Measurements from ENCODE around the gene TRPM8. TPM values are rescaled to one million over a fixed set of nuclear protein-coding genes. Genes with fewer than 3 reads are reported as not detected.

Gene TRPM8
- total and polyA plus RNA-seq, 2 experiments from 2014 or later: 0.16 to 0.33 TPM

DNA sequence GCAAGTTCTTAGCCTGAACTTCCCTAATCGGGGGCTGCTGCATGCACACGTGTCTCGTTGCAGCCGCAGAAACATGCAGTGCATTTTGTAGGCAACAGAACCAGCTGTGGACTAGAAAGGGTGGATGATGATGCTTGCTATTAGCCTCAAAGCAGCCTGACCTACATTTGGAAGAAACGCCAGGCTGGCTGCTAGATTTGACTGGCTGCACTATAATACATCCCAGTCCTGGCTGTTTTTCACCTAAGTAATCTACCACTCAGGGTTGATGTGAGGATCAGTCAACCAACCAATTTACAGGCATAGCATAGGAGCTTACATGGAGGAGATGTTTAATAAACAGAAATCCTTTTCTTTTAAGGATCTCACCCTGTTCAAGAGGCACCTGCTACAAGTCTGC lies 77.0 kb downstream of the TRPM8 start:
- no peaks in the 10 kb centered on the region for H4K20me1 ChIP-seq (ENCODE audit: insufficient read depth, poor library complexity, severe bottlenecking)
- no peaks in the 10 kb centered on the region for H3K4me1 ChIP-seq (ENCODE audit: insufficient read depth)
- H3K79me2 ChIP-seq: no peaks in the 10 kb centered on the region
- H3K4me3 ChIP-seq: no peak overlapping the region
- TF ChIP-seq EZH2phosphoT487 (IDR thresholded peaks at IDR 0.05; ENCODE audit: low read depth, severe bottlenecking, unreplicated experiment): no peak
- no peak for TF ChIP-seq EZH2 (IDR thresholded peaks at IDR 0.05; ENCODE audit: borderline replicate concordance)
- TF ChIP-seq, protein P1, sequence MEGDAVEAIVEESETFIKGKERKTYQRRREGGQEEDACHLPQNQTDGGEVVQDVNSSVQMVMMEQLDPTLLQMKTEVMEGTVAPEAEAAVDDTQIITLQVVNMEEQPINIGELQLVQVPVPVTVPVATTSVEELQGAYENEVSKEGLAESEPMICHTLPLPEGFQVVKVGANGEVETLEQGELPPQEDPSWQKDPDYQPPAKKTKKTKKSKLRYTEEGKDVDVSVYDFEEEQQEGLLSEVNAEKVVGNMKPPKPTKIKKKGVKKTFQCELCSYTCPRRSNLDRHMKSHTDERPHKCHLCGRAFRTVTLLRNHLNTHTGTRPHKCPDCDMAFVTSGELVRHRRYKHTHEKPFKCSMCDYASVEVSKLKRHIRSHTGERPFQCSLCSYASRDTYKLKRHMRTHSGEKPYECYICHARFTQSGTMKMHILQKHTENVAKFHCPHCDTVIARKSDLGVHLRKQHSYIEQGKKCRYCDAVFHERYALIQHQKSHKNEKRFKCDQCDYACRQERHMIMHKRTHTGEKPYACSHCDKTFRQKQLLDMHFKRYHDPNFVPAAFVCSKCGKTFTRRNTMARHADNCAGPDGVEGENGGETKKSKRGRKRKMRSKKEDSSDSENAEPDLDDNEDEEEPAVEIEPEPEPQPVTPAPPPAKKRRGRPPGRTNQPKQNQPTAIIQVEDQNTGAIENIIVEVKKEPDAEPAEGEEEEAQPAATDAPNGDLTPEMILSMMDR (IDR thresholded peaks at IDR 0.05; ENCODE audit: poor library complexity): no peak
- no peaks in the 10 kb centered on the region for H3K27me3 ChIP-seq
- DNase-seq (ENCODE audit: low spot score): no peak
- WGBS (ENCODE audit: low lambda C conversion rate, missing lambda C conversion rate): 90% methylated on average over 5 of the region's 5 CpGs
- H3K9me3 ChIP-seq (ENCODE audit: low read depth): no peaks in the 10 kb centered on the region
- no peak overlapping the region for H3K4me2 ChIP-seq
- no peak overlapping the region for H3K27ac ChIP-seq
- no peaks in the 10 kb centered on the region for H3K36me3 ChIP-seq (replicated peaks; ENCODE audit: insufficient read depth, low read depth)
- H2AFZ ChIP-seq: no peak overlapping the region
- no peaks in the 10 kb centered on the region for H3K9me2 ChIP-seq (replicated peaks; ENCODE audit: insufficient read depth)

DNA sequence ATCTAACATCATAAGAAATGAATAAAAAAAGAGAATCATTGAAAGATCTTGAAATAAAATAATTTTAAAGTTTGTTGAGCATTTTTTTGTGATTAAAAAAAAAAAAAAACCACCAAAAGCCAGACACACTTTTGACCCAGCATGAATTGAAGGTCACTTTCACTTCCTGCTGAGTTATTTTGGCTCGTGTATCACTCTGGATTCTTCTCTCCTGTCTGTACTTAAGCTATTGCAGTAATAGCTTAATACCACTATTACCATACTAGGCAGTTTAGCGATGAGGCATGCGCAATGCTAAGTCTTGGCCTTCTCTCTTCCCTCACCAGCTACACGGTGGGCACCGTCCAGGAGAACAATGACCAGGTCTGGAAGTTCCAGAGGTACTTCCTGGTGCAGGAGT lies 78.8 kb downstream of the TRPM8 start:
- TF ChIP-seq EZH2phosphoT487 (IDR thresholded peaks at IDR 0.05; ENCODE audit: low read depth, severe bottlenecking, unreplicated experiment) (no peak), EZH2 (IDR thresholded peaks at IDR 0.05; ENCODE audit: borderline replicate concordance) (no peak)
- TF ChIP-seq, protein P1 (IDR thresholded peaks at IDR 0.05; ENCODE audit: poor library complexity): no peak
- Histone ChIP-seq H3K9me3 (ENCODE audit: low read depth) (no peaks in the 10 kb centered on the region), H4K20me1 (ENCODE audit: insufficient read depth, poor library complexity, severe bottlenecking) (no peaks in the 10 kb centered on the region), H3K9me2 (replicated peaks; ENCODE audit: insufficient read depth) (no peaks in the 10 kb centered on the region), H3K27me3 (no peaks in the 10 kb centered on the region), H3K4me2 (no peak overlapping the region), H3K4me1 (ENCODE audit: insufficient read depth) (no peaks in the 10 kb centered on the region), H2AFZ (no peak overlapping the region), H3K4me3 (no peak overlapping the region), H3K79me2 (no peaks in the 10 kb centered on the region), H3K27ac (no peak overlapping the region), H3K36me3 (replicated peaks; ENCODE audit: insufficient read depth, low read depth) (no peaks in the 10 kb centered on the region)
- 92% methylated on average over 5 of the region's 5 CpGs for WGBS (ENCODE audit: low lambda C conversion rate, missing lambda C conversion rate)
- no peak for DNase-seq (ENCODE audit: low spot score)

GRCh38 chr2:233996461-233996860 lies 79.3 kb downstream of the TRPM8 start:
- H2AFZ ChIP-seq: no peak overlapping the region
- no peaks in the 10 kb centered on the region for H4K20me1 ChIP-seq (ENCODE audit: insufficient read depth, poor library complexity, severe bottlenecking)
- no peak overlapping the region for H3K27ac ChIP-seq
- WGBS (ENCODE audit: low lambda C conversion rate, missing lambda C conversion rate): 83% methylated on average over 5 of the region's 5 CpGs
- H3K79me2 ChIP-seq: no peaks in the 10 kb centered on the region
- TF ChIP-seq EZH2phosphoT487 (IDR thresholded peaks at IDR 0.05; ENCODE audit: low read depth, severe bottlenecking, unreplicated experiment): no peak
- TF ChIP-seq EZH2 (IDR thresholded peaks at IDR 0.05; ENCODE audit: borderline replicate concordance): no peak
- TF ChIP-seq, protein P1 (IDR thresholded peaks at IDR 0.05; ENCODE audit: poor library complexity): no peak
- H3K36me3 ChIP-seq (replicated peaks; ENCODE audit: insufficient read depth, low read depth): no peaks in the 10 kb centered on the region
- no peak for DNase-seq (ENCODE audit: low spot score)
- H3K4me3 ChIP-seq: no peak overlapping the region
- H3K9me2 ChIP-seq (replicated peaks; ENCODE audit: insufficient read depth): no peaks in the 10 kb centered on the region
- no peaks in the 10 kb centered on the region for H3K27me3 ChIP-seq
- no peaks in the 10 kb centered on the region for H3K9me3 ChIP-seq (ENCODE audit: low read depth)
- H3K4me1 ChIP-seq (ENCODE audit: insufficient read depth): no peaks in the 10 kb centered on the region
- H3K4me2 ChIP-seq: no peak overlapping the region

DNA sequence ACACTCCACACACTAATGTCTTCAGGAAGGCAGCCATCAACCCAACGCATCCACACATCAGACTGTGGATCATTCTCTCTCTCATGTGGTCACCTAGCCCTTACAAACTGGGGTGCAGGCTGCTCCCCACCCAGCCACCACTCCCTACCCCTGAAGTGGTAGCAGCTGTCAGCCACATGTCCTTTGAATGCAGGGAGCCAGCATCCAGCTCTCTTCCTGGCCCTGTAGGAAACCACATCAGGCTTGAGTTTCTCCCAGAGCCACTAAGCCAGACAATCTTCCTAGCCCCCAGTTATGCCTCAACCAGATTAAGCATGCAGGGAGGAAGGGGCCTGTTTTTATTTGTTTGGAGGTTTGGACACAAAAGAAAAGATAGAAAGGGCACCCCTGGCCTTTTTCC lies 80.5 kb downstream of the TRPM8 start:
- no peak for DNase-seq (ENCODE audit: low spot score)
- Histone ChIP-seq H4K20me1 (ENCODE audit: insufficient read depth, poor library complexity, severe bottlenecking) (no peaks in the 10 kb centered on the region), H3K4me3 (no peak overlapping the region), H2AFZ (no peak overlapping the region), H3K79me2 (no peaks in the 10 kb centered on the region), H3K4me2 (no peak overlapping the region), H3K4me1 (ENCODE audit: insufficient read depth) (no peaks in the 10 kb centered on the region), H3K9me3 (ENCODE audit: low read depth) (no peaks in the 10 kb centered on the region), H3K9me2 (replicated peaks; ENCODE audit: insufficient read depth) (no peaks in the 10 kb centered on the region), H3K27me3 (no peaks in the 10 kb centered on the region), H3K27ac (no peak overlapping the region), H3K36me3 (replicated peaks; ENCODE audit: insufficient read depth, low read depth) (no peaks in the 10 kb centered on the region)
- 94% methylated on average over 1 of the region's 1 CpG for WGBS (ENCODE audit: low lambda C conversion rate, missing lambda C conversion rate)
- TF ChIP-seq EZH2 (IDR thresholded peaks at IDR 0.05; ENCODE audit: borderline replicate concordance) (no peak), EZH2phosphoT487 (IDR thresholded peaks at IDR 0.05; ENCODE audit: low read depth, severe bottlenecking, unreplicated experiment) (no peak)
- TF ChIP-seq, protein P1 (IDR thresholded peaks at IDR 0.05; ENCODE audit: poor library complexity): no peak
